Retina (tissue), 1 donor: ENCODE data around the gene ZNF346.
"Not testable (repeated sequence)": the region's sequence is repeated elsewhere in the genome, so short reads cannot be mapped to it uniquely, and the experiment has no call there.

ENCODE experiments used
- DNase-seq: peaks from one replicate; pipeline ENCODE4 v3.0.0-alpha.2; 2016

ZNF346 gene

GRCh38 chr5:177022386-177023302 is at the start of gene ZNF346:
TSS of gene ZNF346 (plus strand) at chr5:177022696. CDS start at chr5:177022739, 43 bp downstream.
- DNase-seq = peak; percentile 97

- DNase-seq = no peak
Observed at GRCh38 chr5:176979669-176980068, 42.8 kb upstream of the ZNF346 start.

GRCh38 chr5:176980818-176981217 is 41.7 kb upstream of the ZNF346 start:
- no peak for DNase-seq

GRCh38 chr5:176983112-176983511 is 39.4 kb upstream of the ZNF346 start:
- DNase-seq = not testable (repeated sequence)

- DNase-seq = not testable (repeated sequence)
Observed at GRCh38 chr5:176983593-176983992, 38.9 kb upstream of the ZNF346 start.

- DNase-seq = not testable (repeated sequence)
Observed at GRCh38 chr5:176984176-176984575, 38.3 kb upstream of the ZNF346 start.

- DNase-seq = no peak
Observed at GRCh38 chr5:176985516-176985915, 37.0 kb upstream of the ZNF346 start.

GRCh38 chr5:176986280-176986679 is 36.2 kb upstream of the ZNF346 start:
- no peak for DNase-seq

- DNase-seq = no peak
Observed at GRCh38 chr5:176987583-176987982, 34.9 kb upstream of the ZNF346 start.

- not testable (repeated sequence) for DNase-seq
Observed at GRCh38 chr5:176993081-176993480, 29.4 kb upstream of the ZNF346 start.

- no peak for DNase-seq
Observed at GRCh38 chr5:176994460-176995121, 27.9 kb upstream of the ZNF346 start.

GRCh38 chr5:176995122-176995490 is 27.4 kb upstream of the ZNF346 start:
- DNase-seq = no peak

GRCh38 chr5:176995896-176996767 is 26.4 kb upstream of the ZNF346 start:
- no peak for DNase-seq

- DNase-seq = no peak
Observed at GRCh38 chr5:176996780-176997179, 25.7 kb upstream of the ZNF346 start.

GRCh38 chr5:176998828-176999227 is 23.7 kb upstream of the ZNF346 start:
- no peak for DNase-seq

GRCh38 chr5:176999526-176999925 is 23.0 kb upstream of the ZNF346 start:
- DNase-seq = not testable (repeated sequence)

- no peak for DNase-seq
Observed at GRCh38 chr5:177003649-177004048, 18.8 kb upstream of the ZNF346 start.

GRCh38 chr5:177004961-177005360 is 17.5 kb upstream of the ZNF346 start:
- no peak for DNase-seq

GRCh38 chr5:177005619-177006264 is 16.8 kb upstream of the ZNF346 start:
- peak; percentile 87 for DNase-seq

- DNase-seq = peak; percentile 98
Observed at GRCh38 chr5:177006265-177006972, 16.1 kb upstream of the ZNF346 start, which contains the start of gene UIMC1. TSS of gene UIMC1 (minus strand) at chr5:177006779. CDS start at chr5:176982615, 24,164 bp downstream.

- no peak for DNase-seq
Observed at GRCh38 chr5:177008716-177009115, 13.8 kb upstream of the ZNF346 start.

- no peak for DNase-seq
Observed at GRCh38 chr5:177010153-177010552, 12.3 kb upstream of the ZNF346 start.
